Cardiac fibroblast (primary cell): ENCODE data around the gene MST1.

Experiments
- DNase-seq, 2 donors: peaks; one replicate each; pipeline versions ENCODE4 v3.0.0 to v3.0.0-alpha.2; 2010; ENCODE audit warnings: low read depth in 2 of 2
- H3K4me3 ChIP-seq, 2 donors: replicated peaks in 1 of 2; 1 replicate in 1 of 2; 2 replicates in 1 of 2; pipeline ENCODE4 v1.5.1; 2011; ENCODE audit warnings: low read depth in 2 of 2, low read length in 2 of 2, mild to moderate bottlenecking in 2 of 2, moderate library complexity in 1 of 2
- CTCF ChIP-seq: IDR thresholded peaks from one replicate; pipeline ENCODE4 v1.5.1; 2011; ENCODE audit warnings: low read depth, mild to moderate bottlenecking, low read length, inconsistent platforms

The MST1 gene

GRCh38 chr3:49727924-49728361 lies 38.7 kb upstream of the MST1 start:
- H3K4me3 ChIP-seq: no peak overlapping the region
- TF ChIP-seq CTCF: no peak
- DNase-seq: no peak

DNA sequence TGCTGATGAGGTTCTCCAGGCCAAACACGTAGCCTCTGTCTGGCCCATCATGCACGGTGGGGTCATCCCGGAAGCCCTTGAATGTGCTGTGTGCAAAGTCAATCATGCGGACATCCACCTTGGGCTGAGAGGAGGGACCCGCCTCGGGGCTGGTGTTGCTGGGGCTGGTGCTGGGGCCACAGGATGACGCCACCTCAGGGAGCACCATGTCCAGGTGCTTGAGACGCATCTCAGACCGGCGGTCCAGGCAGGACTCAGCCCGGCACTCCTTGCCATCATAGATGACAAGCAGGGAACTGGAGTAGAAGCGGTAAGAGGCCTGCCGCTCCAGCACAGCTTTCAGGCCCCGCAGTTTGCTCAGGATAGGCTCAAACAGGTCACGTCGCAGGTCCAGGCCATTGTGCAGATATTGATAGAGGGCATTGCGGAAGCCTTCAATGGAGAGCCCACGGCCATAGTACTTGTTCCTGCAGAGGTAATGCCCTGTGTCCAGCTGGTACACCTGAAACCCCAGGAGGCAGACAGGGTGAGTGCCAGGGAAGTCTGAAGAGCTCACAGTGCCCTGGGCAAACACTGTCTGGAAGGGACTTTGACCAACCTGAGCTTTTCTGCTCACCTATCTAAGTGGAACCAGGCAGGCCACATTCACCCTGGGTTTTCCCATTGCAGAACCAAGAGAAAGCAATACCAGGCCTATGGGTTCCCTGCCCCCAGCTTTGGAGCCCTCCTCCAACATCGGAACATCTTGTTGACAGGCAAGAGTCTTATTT lies 38.1 kb upstream of the MST1 start:
- no peak overlapping the region for H3K4me3 ChIP-seq
- no peak for TF ChIP-seq CTCF

DNA sequence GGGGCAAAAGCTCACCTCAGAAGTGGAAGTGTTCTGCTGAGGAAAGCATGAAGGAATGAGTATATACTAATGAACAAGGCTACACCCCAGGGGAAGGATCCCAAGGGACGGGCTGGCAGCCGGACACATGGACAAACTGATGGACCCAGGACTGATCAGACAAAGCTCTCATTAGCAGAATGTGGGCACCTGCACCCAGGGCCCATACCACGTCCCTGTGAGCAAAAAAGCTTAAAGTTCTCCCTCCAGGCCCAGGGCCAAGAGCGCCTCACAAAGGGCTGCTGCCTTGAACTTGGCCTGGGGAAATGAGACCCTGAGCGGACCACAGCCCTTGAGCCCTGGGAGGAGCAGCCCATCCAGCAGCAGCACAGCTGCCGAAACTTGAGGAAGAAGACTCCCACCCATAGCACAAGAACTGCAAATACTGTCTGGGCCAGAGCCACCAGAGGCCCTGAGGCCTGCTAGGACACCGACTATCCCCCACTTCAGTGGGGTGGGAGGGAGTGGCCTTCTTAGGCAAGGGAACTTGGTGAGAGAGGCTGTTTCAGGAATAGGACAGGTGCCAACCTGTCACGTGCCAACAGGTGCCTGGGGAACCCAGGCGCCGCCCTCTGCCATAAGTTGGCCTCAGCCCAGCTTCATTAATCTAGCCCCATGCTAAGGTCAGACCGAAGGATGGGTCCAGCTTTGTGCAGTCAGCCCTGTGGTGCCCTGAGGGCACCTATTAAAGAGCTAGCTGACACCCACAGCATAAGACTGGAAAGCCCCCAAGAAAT lies 36.8 kb upstream of the MST1 start:
- no peak for TF ChIP-seq CTCF
- no peak overlapping the region for H3K4me3 ChIP-seq
- DNase-seq: no peak

More for the DNA sequence above, 38.1 kb upstream of the MST1 start:
- DNase-seq: no peak

DNA sequence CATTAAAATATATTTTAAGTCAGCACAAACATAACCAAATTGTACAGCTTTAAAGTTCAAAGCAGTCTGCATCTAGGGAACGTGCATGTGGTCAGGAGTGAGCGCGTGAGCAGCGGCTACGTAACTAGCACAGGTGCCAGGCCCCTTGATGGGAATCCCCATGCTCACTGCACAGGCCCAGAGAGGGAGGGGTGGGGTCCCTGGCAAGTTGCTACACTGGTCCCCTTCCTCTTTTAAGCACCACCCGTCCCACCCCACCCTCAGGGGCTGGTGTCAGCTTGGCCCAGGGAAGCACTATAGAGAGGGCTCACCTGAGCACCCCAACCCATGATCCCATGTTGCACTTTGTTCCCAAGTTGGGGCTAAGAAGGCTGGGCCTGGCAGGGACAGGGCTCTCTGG lies 35.3 kb upstream of the MST1 start:
- peak overlapping the region in 1 of 2 donors; percentile 58 for H3K4me3 ChIP-seq
- no peak for TF ChIP-seq CTCF
- no peak for DNase-seq

DNA sequence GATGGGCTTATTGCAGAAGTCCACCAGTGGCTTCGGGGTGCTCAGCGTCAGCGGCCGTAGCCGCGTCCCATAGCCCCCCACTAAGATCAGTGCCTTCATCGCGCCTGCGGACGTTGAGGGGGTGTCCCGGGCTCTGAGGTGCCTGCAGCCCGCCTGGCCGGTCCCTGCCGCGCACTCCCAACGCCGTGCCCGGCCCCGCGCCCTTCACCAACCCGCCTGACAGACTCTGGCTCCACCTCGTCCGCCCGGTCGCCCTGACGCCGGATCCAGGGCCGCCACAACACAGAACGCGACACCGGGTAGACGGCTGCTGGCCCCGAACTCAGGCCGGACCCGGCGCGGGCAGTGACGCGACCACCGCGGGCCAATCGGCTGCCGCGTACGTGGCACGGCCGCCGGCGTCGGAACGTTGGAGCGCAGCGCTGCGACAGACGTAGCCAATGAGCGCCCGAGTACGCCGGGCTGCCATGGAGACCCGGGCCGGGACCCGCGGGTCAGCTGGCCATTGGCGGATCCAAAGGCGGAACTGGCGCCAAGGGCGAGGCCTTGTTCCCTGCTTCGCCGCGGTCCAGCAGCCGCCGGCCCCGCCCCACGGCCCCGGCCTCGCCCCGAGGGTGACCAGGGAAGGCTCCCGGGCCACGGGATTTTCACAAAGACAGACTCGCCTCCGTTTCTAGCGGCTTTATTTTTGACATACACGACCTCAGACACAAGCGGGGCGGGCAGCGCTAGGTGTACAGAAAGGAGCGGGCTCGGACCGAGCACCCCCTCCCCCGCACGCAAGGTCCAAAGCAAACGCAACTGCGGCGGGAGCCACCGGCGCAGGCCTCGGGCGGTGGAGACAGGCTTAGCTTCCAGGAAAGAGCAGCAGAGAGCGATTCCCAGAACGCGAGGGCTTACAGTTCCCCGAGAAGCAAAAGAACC lies 34.6 kb upstream of the MST1 start, which contains the start of gene GMPPB:
Gene GMPPB, minus strand, starts transcription at position 324 of the 924 bp plus-strand sequence. Its CDS starts 225 bp downstream, at position 99.
- H3K4me3 ChIP-seq: peak within 1 kb of the TSS; percentile 99
- DNase-seq: peak; percentile 97 to 98
- no peak for TF ChIP-seq CTCF

DNA sequence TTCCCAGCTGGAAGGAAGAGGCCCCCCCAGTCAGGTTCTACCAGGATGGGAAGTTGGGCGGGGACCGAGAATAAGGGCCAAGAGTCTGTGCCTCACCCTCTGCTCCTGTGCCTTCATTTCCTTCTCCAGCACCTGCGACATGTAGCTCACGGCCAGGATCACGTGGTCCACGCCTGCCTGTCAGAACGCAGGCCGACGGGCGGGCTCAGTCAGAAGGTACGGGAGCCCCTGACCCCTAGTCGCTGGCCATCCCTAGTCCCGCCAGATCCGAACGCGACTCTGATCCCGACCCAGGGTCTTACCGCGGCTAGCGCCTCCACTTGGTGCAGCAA lies 34.0 kb upstream of the MST1 start:
- peak; percentile 45 to 48 for DNase-seq
- TF ChIP-seq CTCF: no peak
- H3K4me3 ChIP-seq: peak overlapping the region; percentile 99
